Suprapubic skin (tissue), 4 donors: Measurements from ENCODE around the gene CGB8. TPM values are rescaled to one million over a fixed set of nuclear protein-coding genes. Genes with fewer than 3 reads are reported as not detected.
"Not testable (repeated sequence)": the region's sequence is repeated elsewhere in the genome, so short reads cannot be mapped to it uniquely, and the experiment has no call there.

Experiments used
- DNase-seq, 2 donors: peaks; one replicate each; pipeline ENCODE4 v3.0.0-alpha.2; 2019; ENCODE audit warnings: low spot score in 2 of 2
- H3K27ac ChIP-seq: fragments of 200-600 bp; sonication (generic); one replicate; pipeline ENCODE4 v1.5.1; 2019
- H3K27me3 ChIP-seq: fragments of 200-600 bp; sonication (generic); one replicate; pipeline ENCODE4 v1.5.1; 2019
- H3K36me3 ChIP-seq: fragments of 200-600 bp; sonication (generic); one replicate; pipeline ENCODE4 v1.5.1; 2019
- H3K4me1 ChIP-seq: fragments of 200-600 bp; sonication (generic); one replicate; pipeline ENCODE4 v1.5.1; 2019
- H3K4me3 ChIP-seq: fragments of 200-600 bp; sonication (generic); one replicate; pipeline ENCODE4 v1.5.1; 2019; ENCODE audit warnings: mild to moderate bottlenecking
- H3K9me3 ChIP-seq: fragments of 200-600 bp; sonication (generic); one replicate; pipeline ENCODE4 v1.5.1; 2019
- CTCF ChIP-seq, 2 donors: fragments of 200-600 bp in 1 of 2; fragments of 450-650 bp in 1 of 2; sonication (generic) in 1 of 2; IDR thresholded peaks; one replicate each; pipeline ENCODE4 v1.5.1; 2016 to 2019; ENCODE audit warnings: antibody characterized with exemption in 2 of 2, mild to moderate bottlenecking in 1 of 2, moderate library complexity in 1 of 2
- EP300 ChIP-seq: sonication (generic); formaldehyde crosslinking; IDR thresholded peaks from one replicate; pipeline ENCODE4 v1.6.1; 2017; ENCODE audit warnings: antibody characterized with exemption
- POLR2A ChIP-seq, 2 donors: fragments of 450-650 bp; IDR thresholded peaks; one replicate each; pipeline ENCODE4 v1.6.1; 2017; ENCODE audit warnings: antibody characterized with exemption in 2 of 2, mild to moderate bottlenecking in 2 of 2, moderate library complexity in 2 of 2
- POLR2AphosphoS5 ChIP-seq, 3 donors: sonication (generic); formaldehyde crosslinking; IDR thresholded peaks; one replicate each; pipeline ENCODE4 v1.6.1; 2017; ENCODE audit warnings: antibody characterized with exemption in 3 of 3
- WGBS: methylation state at CpG from one replicate; pipeline ENCODE4 v1.1.5; 2018; 5-methylcytosine and 5-hydroxymethylcytosine counted together
- total RNA-seq, 4 donors: library from RNA; depleted of rRNA; stranded (reverse); fragments of >200 nt; gene quantifications; one replicate each; pipeline ENCODE4 v1.1.0, GENCODE V29; 2016

The CGB8 gene
- total RNA-seq, 4 donors from 2014 or later, result not detected

- 83% methylated on average over 12 of the region's 25 CpGs for WGBS
- no peak for DNase-seq
- Histone ChIP-seq H3K36me3 (no peaks in the 10 kb centered on the region), H3K27ac (no peak overlapping the region), H3K9me3 (no peaks in the 10 kb centered on the region), H3K27me3 (peaks cover 58% of the 10 kb centered on the region), H3K4me3 (no peak overlapping the region), H3K4me1 (peaks cover 41% of the 10 kb centered on the region)
- TF ChIP-seq CTCF (IDR thresholded peaks at IDR 0.05) (no peak), POLR2AphosphoS5 (IDR thresholded peaks at IDR 0.05) (no peak), EP300 (no peak), POLR2A (IDR thresholded peaks at IDR 0.05) (no peak)
Observed at GRCh38 chr19:49061445-49061844, 12.5 kb upstream of the CGB8 start.

- Histone ChIP-seq H3K9me3 (no peaks in the 10 kb centered on the region), H3K27me3 (peaks cover 54% of the 10 kb centered on the region), H3K4me1 (peaks cover 46% of the 10 kb centered on the region), H3K36me3 (no peaks in the 10 kb centered on the region), H3K4me3 (no peak overlapping the region), H3K27ac (no peak overlapping the region)
- no peak for TF ChIP-seq EP300
- TF ChIP-seq CTCF (IDR thresholded peaks at IDR 0.05), result no peak
- TF ChIP-seq POLR2AphosphoS5 (IDR thresholded peaks at IDR 0.05), result no peak
- no peak for TF ChIP-seq POLR2A (IDR thresholded peaks at IDR 0.05)
- DNase-seq, result no peak
- WGBS, result no CpG with 5 or more reads among the region's 2 CpGs
Observed at GRCh38 chr19:49061000-49061399, 12.1 kb upstream of the CGB8 start.

GRCh38 chr19:49059053-49059452, 10.1 kb upstream of the CGB8 start:
- H3K27ac ChIP-seq, result no peak overlapping the region
- TF ChIP-seq POLR2A (IDR thresholded peaks at IDR 0.05) (no peak), POLR2AphosphoS5 (IDR thresholded peaks at IDR 0.05) (no peak), CTCF (IDR thresholded peaks at IDR 0.05) (no peak), EP300 (no peak)
- no peaks in the 10 kb centered on the region for H3K9me3 ChIP-seq
- peaks cover 35% of the 10 kb centered on the region for H3K27me3 ChIP-seq
- H3K4me3 ChIP-seq, result no peak overlapping the region
- peaks cover 34% of the 10 kb centered on the region for H3K4me1 ChIP-seq
- WGBS, result 35% methylated on average over 9 of the region's 9 CpGs
- no peaks in the 10 kb centered on the region for H3K36me3 ChIP-seq
- no peak for DNase-seq

- TF ChIP-seq CTCF (IDR thresholded peaks at IDR 0.05) (no peak), POLR2A (IDR thresholded peaks at IDR 0.05) (no peak), POLR2AphosphoS5 (IDR thresholded peaks at IDR 0.05) (no peak), EP300 (no peak)
- Histone ChIP-seq H3K27ac (no peak overlapping the region), H3K9me3 (no peaks in the 10 kb centered on the region), H3K36me3 (no peaks in the 10 kb centered on the region), H3K27me3 (peaks cover 30% of the 10 kb centered on the region), H3K4me3 (no peak overlapping the region), H3K4me1 (peaks cover 30% of the 10 kb centered on the region)
- WGBS, result 41% methylated on average over 10 of the region's 10 CpGs
- no peak for DNase-seq
Observed at GRCh38 chr19:49058562-49058961, 9.7 kb upstream of the CGB8 start.

GRCh38 chr19:49057636-49058234, 8.8 kb upstream of the CGB8 start, which contains the start of gene CGB7:
Gene CGB7 (minus strand): TSS chr19:49057749. CDS start chr19:49055375, 2,374 bp downstream.
- no peaks in the 10 kb centered on the region for H3K36me3 ChIP-seq
- H3K4me3 ChIP-seq, result peak within 1 kb of the TSS; percentile 66
- peaks cover 26% of the 10 kb centered on the region for H3K27me3 ChIP-seq
- H3K9me3 ChIP-seq, result no peaks in the 10 kb centered on the region
- TF ChIP-seq POLR2A (IDR thresholded peaks at IDR 0.05), result no peak
- TF ChIP-seq POLR2AphosphoS5 (IDR thresholded peaks at IDR 0.05), result no peak
- TF ChIP-seq EP300, result no peak
- TF ChIP-seq CTCF (IDR thresholded peaks at IDR 0.05), result no peak
- peak in 1 of 2 donors; percentile 84 for DNase-seq
- peaks cover 29% of the 10 kb centered on the region for H3K4me1 ChIP-seq
- no peak within 1 kb of the TSS for H3K27ac ChIP-seq
- WGBS, result 2% methylated on average over 29 of the region's 38 CpGs

GRCh38 chr19:49056902-49057596, 8.1 kb upstream of the CGB8 start:
- peak overlapping the region; percentile 66 for H3K4me3 ChIP-seq
- not testable (repeated sequence) for H3K9me3 ChIP-seq, H3K36me3 ChIP-seq, H3K27ac ChIP-seq, DNase-seq
- whole genome bisulfite sequencing, result 12% methylated on average over 26 of the region's 34 CpGs
- H3K4me1 ChIP-seq, result peaks cover 29% of the 10 kb centered on the region
- H3K27me3 ChIP-seq, result peaks cover 19% of the 10 kb centered on the region
